SK-N-SH treated with all-trans-retinoic acid at 6 μM for 48 hours (cell line): ENCODE measurements around the gene TFIP11.

Source experiments
- ATAC-seq: fragments of 200-7000 bp; cut with Tn5 transposase; 3 replicates; pipeline ENCODE4 v1.9.1; 2020; ENCODE audit warnings: mild to moderate bottlenecking, moderate library complexity
- ARNTL ChIP-seq: fragments of 450-650 bp; formaldehyde crosslinking; IDR thresholded peaks from 2 replicates; pipeline ENCODE4 v1.5.0; 2020; ENCODE audit warnings: low read depth, mild to moderate bottlenecking, moderate library complexity, borderline replicate concordance
- BACH2 ChIP-seq: fragments of 250-450 bp; sonication (Bioruptor Pico); IDR thresholded peaks from 2 replicates; pipeline ENCODE4 v1.9.0; 2021; ENCODE audit warnings: mild to moderate bottlenecking, borderline replicate concordance
- ESRRG ChIP-seq: fragments of 250-450 bp; sonication (Bioruptor Pico); IDR thresholded peaks from 2 replicates; pipeline ENCODE4 v1.6.1; 2021; ENCODE audit warnings: mild to moderate bottlenecking
- GLIS3 ChIP-seq: fragments of 250-450 bp; sonication (Bioruptor Pico); IDR thresholded peaks from 2 replicates; pipeline ENCODE4 v1.5.0; 2020; ENCODE audit warnings: mild to moderate bottlenecking, moderate library complexity
- ISL1 ChIP-seq: fragments of 250-450 bp; sonication (Bioruptor Pico); IDR thresholded peaks from 2 replicates; pipeline ENCODE4 v2.1.2; 2022; ENCODE audit warnings: mild to moderate bottlenecking, moderate library complexity
- OSR1 ChIP-seq: fragments of 250-450 bp; sonication (Bioruptor Pico); IDR thresholded peaks from 2 replicates; pipeline ENCODE4 v1.8.0; 2022; ENCODE audit warnings: moderate library complexity, mild to moderate bottlenecking, inconsistent platforms
- PPARA ChIP-seq: fragments of 250-450 bp; sonication (Bioruptor Pico); IDR thresholded peaks from 2 replicates; pipeline ENCODE4 v1.5.0; 2020; ENCODE audit warnings: mild to moderate bottlenecking, borderline replicate concordance
- SNAI2 ChIP-seq: fragments of 250-450 bp; sonication (Bioruptor Pico); IDR thresholded peaks from 2 replicates; pipeline ENCODE4 v1.5.0; 2020; ENCODE audit warnings: mild to moderate bottlenecking, moderate library complexity
- TCF4 ChIP-seq: fragments of 250-450 bp; sonication (Bioruptor Pico); IDR thresholded peaks from 2 replicates; pipeline ENCODE4 v1.8.0; 2021; ENCODE audit warnings: mild to moderate bottlenecking, moderate library complexity, borderline replicate concordance
- TOX ChIP-seq: fragments of 250-450 bp; sonication (Bioruptor Pico); IDR thresholded peaks from 2 replicates; pipeline ENCODE4 v1.8.0; 2021; ENCODE audit warnings: mild to moderate bottlenecking, moderate library complexity, borderline replicate concordance
- ZC3H10 ChIP-seq: fragments of 250-450 bp; sonication (Bioruptor Pico); IDR thresholded peaks from 2 replicates; pipeline ENCODE4 v1.5.1; 2021; ENCODE audit warnings: mild to moderate bottlenecking, moderate library complexity
- ZFP3 ChIP-seq: fragments of 250-450 bp; sonication (Bioruptor Pico); IDR thresholded peaks from 2 replicates; pipeline ENCODE4 v1.5.0; 2020; ENCODE audit warnings: mild to moderate bottlenecking, moderate library complexity
- ZFP30 ChIP-seq: fragments of 450-650 bp; formaldehyde crosslinking; IDR thresholded peaks from 2 replicates; pipeline ENCODE4 v1.5.0; 2022; ENCODE audit warnings: mild to moderate bottlenecking, moderate library complexity
- ZNF565 ChIP-seq: fragments of 450-650 bp; formaldehyde crosslinking; conservative IDR thresholded peaks from 2 replicates; pipeline ENCODE4 v1.5.0; 2020; ENCODE audit warnings: low read depth, mild to moderate bottlenecking, moderate library complexity
- ZNF70 ChIP-seq: fragments of 450-650 bp; formaldehyde crosslinking; IDR thresholded peaks from 2 replicates; pipeline ENCODE4 v1.5.0; 2020; ENCODE audit warnings: mild to moderate bottlenecking, moderate library complexity
- ZNF8 ChIP-seq: fragments of 450-650 bp; formaldehyde crosslinking; IDR thresholded peaks from 2 replicates; pipeline ENCODE4 v1.5.0; 2020; ENCODE audit warnings: mild to moderate bottlenecking, moderate library complexity
- TF ChIP-seq, protein P1 (sequence below): fragments of 250-450 bp; sonication (Bioruptor Pico); IDR thresholded peaks from 2 replicates; pipeline ENCODE4 v1.5.0; 2020; ENCODE audit warnings: mild to moderate bottlenecking, moderate library complexity
- TF ChIP-seq, protein P2 (sequence below): fragments of 250-450 bp; sonication (Bioruptor Pico); IDR thresholded peaks from 2 replicates; pipeline ENCODE4 v1.5.1; 2021; ENCODE audit warnings: mild to moderate bottlenecking, moderate library complexity
- TF ChIP-seq, protein P3 (sequence below): fragments of 250-450 bp; sonication (Bioruptor Pico); IDR thresholded peaks from 2 replicates; pipeline ENCODE4 v1.8.0; 2020; ENCODE audit warnings: mild to moderate bottlenecking, moderate library complexity, borderline replicate concordance
- TF ChIP-seq, protein P4 (sequence below): fragments of 250-450 bp; sonication (Bioruptor Pico); IDR thresholded peaks from 2 replicates; pipeline ENCODE4 v1.8.0; 2021; ENCODE audit warnings: low read depth, mild to moderate bottlenecking, moderate library complexity, borderline replicate concordance
- TF ChIP-seq, protein P5 (sequence below): fragments of 250-450 bp; sonication (Bioruptor Pico); IDR thresholded peaks from 2 replicates; pipeline ENCODE4 v1.5.1; 2020; ENCODE audit warnings: low read depth, mild to moderate bottlenecking, moderate library complexity

Gene TFIP11

DNA sequence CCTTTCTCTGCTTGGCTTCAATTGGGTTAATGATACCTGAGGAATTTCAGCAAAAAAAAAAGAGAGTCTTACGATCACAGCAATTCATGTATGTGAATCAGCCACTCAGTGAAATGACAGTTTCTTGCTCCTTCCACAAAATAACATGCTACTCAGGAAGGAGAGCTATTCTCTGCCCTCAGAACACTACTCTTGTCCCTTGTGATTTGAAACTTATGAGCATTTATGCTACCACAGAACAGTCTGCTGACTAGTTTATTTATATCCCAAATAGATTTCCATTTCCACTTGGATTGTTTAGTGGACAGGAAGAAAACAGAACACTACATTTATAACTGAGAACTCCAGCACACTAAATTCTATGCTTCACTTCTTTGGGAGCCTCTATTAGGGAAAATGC, 8.5 kb downstream of the TFIP11 start (continued):
- TF ChIP-seq, protein P1, sequence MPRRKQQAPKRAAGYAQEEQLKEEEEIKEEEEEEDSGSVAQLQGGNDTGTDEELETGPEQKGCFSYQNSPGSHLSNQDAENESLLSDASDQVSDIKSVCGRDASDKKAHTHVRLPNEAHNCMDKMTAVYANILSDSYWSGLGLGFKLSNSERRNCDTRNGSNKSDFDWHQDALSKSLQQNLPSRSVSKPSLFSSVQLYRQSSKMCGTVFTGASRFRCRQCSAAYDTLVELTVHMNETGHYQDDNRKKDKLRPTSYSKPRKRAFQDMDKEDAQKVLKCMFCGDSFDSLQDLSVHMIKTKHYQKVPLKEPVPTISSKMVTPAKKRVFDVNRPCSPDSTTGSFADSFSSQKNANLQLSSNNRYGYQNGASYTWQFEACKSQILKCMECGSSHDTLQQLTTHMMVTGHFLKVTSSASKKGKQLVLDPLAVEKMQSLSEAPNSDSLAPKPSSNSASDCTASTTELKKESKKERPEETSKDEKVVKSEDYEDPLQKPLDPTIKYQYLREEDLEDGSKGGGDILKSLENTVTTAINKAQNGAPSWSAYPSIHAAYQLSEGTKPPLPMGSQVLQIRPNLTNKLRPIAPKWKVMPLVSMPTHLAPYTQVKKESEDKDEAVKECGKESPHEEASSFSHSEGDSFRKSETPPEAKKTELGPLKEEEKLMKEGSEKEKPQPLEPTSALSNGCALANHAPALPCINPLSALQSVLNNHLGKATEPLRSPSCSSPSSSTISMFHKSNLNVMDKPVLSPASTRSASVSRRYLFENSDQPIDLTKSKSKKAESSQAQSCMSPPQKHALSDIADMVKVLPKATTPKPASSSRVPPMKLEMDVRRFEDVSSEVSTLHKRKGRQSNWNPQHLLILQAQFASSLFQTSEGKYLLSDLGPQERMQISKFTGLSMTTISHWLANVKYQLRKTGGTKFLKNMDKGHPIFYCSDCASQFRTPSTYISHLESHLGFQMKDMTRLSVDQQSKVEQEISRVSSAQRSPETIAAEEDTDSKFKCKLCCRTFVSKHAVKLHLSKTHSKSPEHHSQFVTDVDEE (CRISPR knock-in tag): no peak

DNA sequence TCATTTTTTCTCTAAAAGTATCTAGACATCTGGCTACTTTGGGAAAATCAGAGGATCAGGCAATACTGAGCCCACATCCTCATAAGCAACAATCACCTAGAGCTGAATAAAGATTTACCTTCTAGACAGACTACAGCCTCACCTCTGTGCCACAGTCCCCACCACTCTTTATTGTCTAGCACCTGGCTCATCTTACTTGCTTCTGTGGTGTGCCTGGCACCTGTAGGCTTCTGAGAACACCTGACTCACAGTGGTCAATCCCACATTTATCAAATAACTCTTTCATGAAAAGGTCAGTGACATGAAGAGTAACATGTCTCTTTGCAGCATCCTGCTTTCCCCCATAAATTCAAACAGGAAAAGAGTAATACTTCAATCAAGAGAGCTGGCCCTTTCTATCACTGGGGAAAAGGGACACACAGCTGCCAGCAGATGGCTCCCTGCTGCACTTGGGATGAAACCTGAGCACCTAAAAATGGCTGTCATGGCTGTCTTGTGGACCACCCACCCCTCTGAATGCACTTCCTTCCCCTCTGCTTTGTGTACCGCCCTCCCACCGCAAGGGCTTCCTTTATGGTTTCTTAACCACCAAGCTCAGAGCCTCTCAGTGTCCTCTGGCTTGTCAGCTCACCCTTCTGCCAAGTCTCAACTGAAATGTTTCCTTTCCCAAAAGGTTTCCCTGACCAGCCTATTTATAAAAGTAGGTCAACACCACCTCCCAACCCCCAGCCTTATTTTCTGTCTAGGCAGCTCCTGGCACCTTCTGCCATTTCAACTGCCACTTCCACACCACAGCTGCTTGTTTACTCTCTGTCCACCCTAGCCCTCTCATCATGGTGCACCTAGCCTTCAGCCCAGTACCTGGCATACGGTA, 9.3 kb downstream of the TFIP11 start:
- TF ChIP-seq, protein P1 (CRISPR knock-in tag): no peak
- no peak for TF ChIP-seq GLIS3 (CRISPR knock-in tag)
- TF ChIP-seq OSR1: no peak
- TF ChIP-seq, protein P2, sequence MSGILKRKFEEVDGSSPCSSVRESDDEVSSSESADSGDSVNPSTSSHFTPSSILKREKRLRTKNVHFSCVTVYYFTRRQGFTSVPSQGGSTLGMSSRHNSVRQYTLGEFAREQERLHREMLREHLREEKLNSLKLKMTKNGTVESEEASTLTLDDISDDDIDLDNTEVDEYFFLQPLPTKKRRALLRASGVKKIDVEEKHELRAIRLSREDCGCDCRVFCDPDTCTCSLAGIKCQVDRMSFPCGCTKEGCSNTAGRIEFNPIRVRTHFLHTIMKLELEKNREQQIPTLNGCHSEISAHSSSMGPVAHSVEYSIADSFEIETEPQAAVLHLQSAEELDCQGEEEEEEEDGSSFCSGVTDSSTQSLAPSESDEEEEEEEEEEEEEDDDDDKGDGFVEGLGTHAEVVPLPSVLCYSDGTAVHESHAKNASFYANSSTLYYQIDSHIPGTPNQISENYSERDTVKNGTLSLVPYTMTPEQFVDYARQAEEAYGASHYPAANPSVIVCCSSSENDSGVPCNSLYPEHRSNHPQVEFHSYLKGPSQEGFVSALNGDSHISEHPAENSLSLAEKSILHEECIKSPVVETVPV (CRISPR knock-in tag): no peak
- TF ChIP-seq ZNF8 (CRISPR knock-in tag): no peak
- TF ChIP-seq ZNF565: no peak
- TF ChIP-seq ISL1 (CRISPR knock-in tag): no peak
- TF ChIP-seq TCF4 (CRISPR knock-in tag): no peak
- TF ChIP-seq, protein P3, sequence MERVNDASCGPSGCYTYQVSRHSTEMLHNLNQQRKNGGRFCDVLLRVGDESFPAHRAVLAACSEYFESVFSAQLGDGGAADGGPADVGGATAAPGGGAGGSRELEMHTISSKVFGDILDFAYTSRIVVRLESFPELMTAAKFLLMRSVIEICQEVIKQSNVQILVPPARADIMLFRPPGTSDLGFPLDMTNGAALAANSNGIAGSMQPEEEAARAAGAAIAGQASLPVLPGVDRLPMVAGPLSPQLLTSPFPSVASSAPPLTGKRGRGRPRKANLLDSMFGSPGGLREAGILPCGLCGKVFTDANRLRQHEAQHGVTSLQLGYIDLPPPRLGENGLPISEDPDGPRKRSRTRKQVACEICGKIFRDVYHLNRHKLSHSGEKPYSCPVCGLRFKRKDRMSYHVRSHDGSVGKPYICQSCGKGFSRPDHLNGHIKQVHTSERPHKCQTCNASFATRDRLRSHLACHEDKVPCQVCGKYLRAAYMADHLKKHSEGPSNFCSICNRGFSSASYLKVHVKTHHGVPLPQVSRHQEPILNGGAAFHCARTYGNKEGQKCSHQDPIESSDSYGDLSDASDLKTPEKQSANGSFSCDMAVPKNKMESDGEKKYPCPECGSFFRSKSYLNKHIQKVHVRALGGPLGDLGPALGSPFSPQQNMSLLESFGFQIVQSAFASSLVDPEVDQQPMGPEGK (CRISPR knock-in tag): no peak
- TF ChIP-seq TOX (CRISPR knock-in tag): no peak
- TF ChIP-seq ZFP3 (CRISPR knock-in tag): no peak
- TF ChIP-seq ZNF70 (CRISPR knock-in tag): no peak
- no peak for TF ChIP-seq ESRRG (CRISPR knock-in tag)
- no peak for TF ChIP-seq ARNTL (CRISPR knock-in tag)
- peak; percentile 85 for ATAC-seq

DNA sequence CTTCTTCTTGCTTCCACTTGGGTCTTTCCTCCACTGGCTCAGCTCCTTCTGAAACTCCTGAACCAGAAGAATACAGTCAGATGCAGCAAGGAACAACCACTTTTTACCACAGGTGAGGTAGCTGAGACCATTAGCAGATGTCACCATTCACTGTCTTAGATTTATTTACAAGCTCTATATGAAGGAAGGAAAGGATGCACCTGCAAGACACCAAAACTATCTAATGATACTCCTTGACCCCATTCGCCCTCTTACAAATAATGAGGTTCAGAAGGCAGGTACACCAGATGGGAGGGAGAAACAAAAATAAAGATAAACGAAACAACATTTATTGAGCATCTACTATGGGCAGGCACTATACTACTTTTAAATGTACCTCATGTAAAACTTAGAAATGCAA, 10.3 kb downstream of the TFIP11 start:
- ATAC-seq: no peak
- no peak for TF ChIP-seq SNAI2 (CRISPR knock-in tag)
- no peak for TF ChIP-seq PPARA (CRISPR knock-in tag)
- TF ChIP-seq, protein P4, sequence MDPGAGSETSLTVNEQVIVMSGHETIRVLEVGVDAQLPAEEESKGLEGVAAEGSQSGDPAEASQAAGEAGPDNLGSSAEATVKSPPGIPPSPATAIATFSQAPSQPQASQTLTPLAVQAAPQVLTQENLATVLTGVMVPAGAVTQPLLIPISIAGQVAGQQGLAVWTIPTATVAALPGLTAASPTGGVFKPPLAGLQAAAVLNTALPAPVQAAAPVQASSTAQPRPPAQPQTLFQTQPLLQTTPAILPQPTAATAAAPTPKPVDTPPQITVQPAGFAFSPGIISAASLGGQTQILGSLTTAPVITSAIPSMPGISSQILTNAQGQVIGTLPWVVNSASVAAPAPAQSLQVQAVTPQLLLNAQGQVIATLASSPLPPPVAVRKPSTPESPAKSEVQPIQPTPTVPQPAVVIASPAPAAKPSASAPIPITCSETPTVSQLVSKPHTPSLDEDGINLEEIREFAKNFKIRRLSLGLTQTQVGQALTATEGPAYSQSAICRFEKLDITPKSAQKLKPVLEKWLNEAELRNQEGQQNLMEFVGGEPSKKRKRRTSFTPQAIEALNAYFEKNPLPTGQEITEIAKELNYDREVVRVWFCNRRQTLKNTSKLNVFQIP: no peak
- no peak for TF ChIP-seq GLIS3 (CRISPR knock-in tag)
- TF ChIP-seq ZNF8 (CRISPR knock-in tag): no peak
- no peak for TF ChIP-seq ZC3H10
- TF ChIP-seq OSR1: no peak
- no peak for TF ChIP-seq ZFP30 (CRISPR knock-in tag)
- TF ChIP-seq TOX (CRISPR knock-in tag): no peak
- TF ChIP-seq, protein P5, sequence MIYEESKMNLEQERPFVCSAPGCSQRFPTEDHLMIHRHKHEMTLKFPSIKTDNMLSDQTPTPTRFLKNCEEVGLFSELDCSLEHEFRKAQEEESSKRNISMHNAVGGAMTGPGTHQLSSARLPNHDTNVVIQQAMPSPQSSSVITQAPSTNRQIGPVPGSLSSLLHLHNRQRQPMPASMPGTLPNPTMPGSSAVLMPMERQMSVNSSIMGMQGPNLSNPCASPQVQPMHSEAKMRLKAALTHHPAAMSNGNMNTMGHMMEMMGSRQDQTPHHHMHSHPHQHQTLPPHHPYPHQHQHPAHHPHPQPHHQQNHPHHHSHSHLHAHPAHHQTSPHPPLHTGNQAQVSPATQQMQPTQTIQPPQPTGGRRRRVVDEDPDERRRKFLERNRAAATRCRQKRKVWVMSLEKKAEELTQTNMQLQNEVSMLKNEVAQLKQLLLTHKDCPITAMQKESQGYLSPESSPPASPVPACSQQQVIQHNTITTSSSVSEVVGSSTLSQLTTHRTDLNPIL (CRISPR knock-in tag): no peak
- TF ChIP-seq ISL1 (CRISPR knock-in tag): no peak
- TF ChIP-seq BACH2: no peak
- TF ChIP-seq, protein P1 (CRISPR knock-in tag): no peak
- TF ChIP-seq ZFP3 (CRISPR knock-in tag): no peak
